Endothelial cell of umbilical vein (primary cell): Measurements from ENCODE around the gene MARF1.

ENCODE experiments used
- CTCF ChIP-seq, 2 donors: IDR thresholded peaks; 1 replicate in 1 of 2; 2 replicates in 1 of 2; pipeline ENCODE4 v1.5.1; 2011; ENCODE audit warnings: low read length in 2 of 2, mild to moderate bottlenecking in 2 of 2, moderate library complexity in 2 of 2, control low read depth in 1 of 2, inconsistent platforms in 1 of 2, low read depth in 1 of 2; ENCODE audit not compliant: insufficient read depth in 1 of 2; ENCODE audit errors: extremely low read depth in 1 of 2
- POLR2A ChIP-seq: IDR thresholded peaks from 2 replicates; pipeline ENCODE4 v1.6.1; 2012; ENCODE audit warnings: low read depth, mild to moderate bottlenecking, control low read depth, low read length

GRCh38 chr16:15660203-15660601, 17.2 kb upstream of the MARF1 start:
- TF ChIP-seq POLR2A (no peak), CTCF (IDR thresholded peaks at IDR 0.05; ENCODE audit: extremely low read depth in 1 of 2, insufficient read depth in 1 of 2, low read depth in 1 of 2, low read length in 2 of 2) (no peak)
